Activated naive CD8-positive, alpha-beta T cell treated with anti-CD3 and anti-CD28 coated beads, Interleukin-2, amount 10 ng/mL, durations not matched to agents 7 days and 5 days (primary cell): Measurements from ENCODE around the gene TSHR. TPM values are rescaled to one million over a fixed set of nuclear protein-coding genes. Genes with fewer than 3 reads are reported as not detected.
"Not testable (repeated sequence)": the region's sequence is repeated elsewhere in the genome, so short reads cannot be mapped to it uniquely, and the experiment has no call there.

ENCODE experiments used
- ATAC-seq: fragments of 150-1000 bp; cut with Tn5 transposase; one replicate; pipeline ENCODE4 v1.10.0; 2021; ENCODE audit warnings: low read depth, moderate library complexity
- POLR2A ChIA-PET: fragments of 350-600 bp; sonication (Branson Sonifier 250); formaldehyde crosslinking; loops from one replicate; lab custom pipeline; 2021; ENCODE audit warnings: antibody characterized with exemption; lab: Charles Lee
- DNase-seq: peaks from one replicate; pipeline ENCODE4 v3.0.0; 2021
- H3K27ac Mint-ChIP-seq: one replicate; pipeline ENCODE4 v1.8.0; 2022; ENCODE audit warnings: mild to moderate bottlenecking, mixed read lengths
- H3K27me3 Mint-ChIP-seq: one replicate; pipeline ENCODE4 v1.8.0; 2022; ENCODE audit warnings: mild to moderate bottlenecking, moderate library complexity, mixed read lengths
- H3K36me3 Mint-ChIP-seq: one replicate; pipeline ENCODE4 v1.8.0; 2021; ENCODE audit warnings: mild to moderate bottlenecking, mixed read lengths
- H3K4me1 Mint-ChIP-seq: one replicate; pipeline ENCODE4 v1.8.0; 2021; ENCODE audit warnings: mixed read lengths
- H3K4me3 Mint-ChIP-seq: one replicate; pipeline ENCODE4 v1.8.0; 2022; ENCODE audit warnings: mild to moderate bottlenecking, moderate library complexity, mixed read lengths
- H3K9me3 Mint-ChIP-seq: one replicate; pipeline ENCODE4 v1.8.0; 2021; ENCODE audit warnings: mixed read lengths
- total RNA-seq, 2 experiments: library from RNA; stranded (reverse); gene quantifications; one replicate each; pipeline ENCODE4 v1.2.3, GENCODE V29; 2021

Gene TSHR
- under 1 TPM; 0.37 to 0.39 TPM for total RNA-seq

DNA sequence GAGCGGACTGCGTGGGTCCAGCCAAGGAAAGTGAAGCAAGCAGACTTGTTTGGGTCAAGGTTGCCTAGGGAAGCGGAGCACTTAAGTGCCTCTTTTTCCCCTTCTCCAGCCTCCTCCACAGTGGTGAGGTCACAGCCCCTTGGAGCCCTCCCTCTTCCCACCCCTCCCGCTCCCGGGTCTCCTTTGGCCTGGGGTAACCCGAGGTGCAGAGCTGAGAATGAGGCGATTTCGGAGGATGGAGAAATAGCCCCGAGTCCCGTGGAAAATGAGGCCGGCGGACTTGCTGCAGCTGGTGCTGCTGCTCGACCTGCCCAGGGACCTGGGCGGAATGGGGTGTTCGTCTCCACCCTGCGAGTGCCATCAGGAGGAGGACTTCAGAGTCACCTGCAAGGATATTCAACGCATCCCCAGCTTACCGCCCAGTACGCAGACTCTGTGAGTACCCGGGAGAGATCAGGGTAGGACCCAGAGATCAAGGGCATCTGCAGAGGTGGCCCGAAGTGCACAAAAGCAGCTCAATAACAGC is at the start of gene TSHR:
TSHR (plus strand) TSS at position 206 of the 526 bp plus-strand sequence; CDS start at position 266, 60 bp downstream.
- POLR2A ChIA-PET = interaction anchor here (0.6 to 1.1 kb wide), 2 partner anchors 11 to 263 kb away, joined by 3 read pairs; no protein-coding TSS in a partner anchor
- ATAC-seq (no peak), DNase-seq (peak; percentile 40)
- peak within 1 kb of the TSS; percentile 65 for H3K27ac Mint-ChIP-seq
- peaks cover 38% of the 10 kb centered on the region for H3K4me1 Mint-ChIP-seq
- H3K27me3 Mint-ChIP-seq = peaks cover 44% of the 10 kb centered on the region
- H3K36me3 Mint-ChIP-seq = peaks cover 6% of the 10 kb centered on the region
- H3K9me3 Mint-ChIP-seq = no peaks in the 10 kb centered on the region
- peak within 1 kb of the TSS; percentile 85 for H3K4me3 Mint-ChIP-seq

DNA sequence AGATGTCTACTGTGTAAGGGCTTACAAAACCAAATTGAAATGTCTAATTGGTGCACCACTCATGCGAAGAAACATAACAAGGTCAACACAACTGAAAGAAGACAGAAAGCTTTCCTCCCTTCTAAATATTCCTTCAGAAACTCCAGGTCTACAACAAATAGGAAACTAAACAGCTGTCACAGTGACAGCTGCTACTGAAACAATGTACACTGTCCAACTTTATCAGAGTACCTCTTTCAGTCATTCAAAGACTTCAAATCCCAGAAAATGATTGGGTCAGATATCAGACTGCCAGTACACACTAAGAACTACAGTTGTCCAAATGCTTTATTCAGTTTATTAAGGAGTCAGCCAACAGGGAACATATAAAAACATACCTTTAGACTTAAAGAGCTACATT is 49.1 kb upstream of the TSHR start:
- POLR2A ChIA-PET = no interaction called here

DNA sequence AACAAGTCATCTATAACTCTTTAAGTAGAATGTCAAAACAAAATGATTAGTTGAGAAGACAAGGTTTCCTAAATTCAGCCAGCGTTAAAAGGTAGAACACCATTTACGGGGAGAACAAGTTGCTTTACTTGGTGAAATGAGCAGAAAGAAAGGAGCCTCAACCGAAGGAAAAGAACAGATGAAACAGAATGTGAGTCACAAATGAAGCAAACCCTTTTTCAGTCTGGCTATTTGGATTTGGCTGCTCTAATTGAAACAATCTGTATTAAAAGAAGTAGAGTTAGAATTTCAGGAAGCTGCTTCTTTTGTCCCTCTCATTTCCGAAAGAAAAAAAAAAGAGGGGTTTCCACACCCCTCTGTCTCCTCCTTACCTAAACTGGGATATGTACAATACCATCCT is 48.5 kb upstream of the TSHR start:
- POLR2A ChIA-PET = no interaction called here
- Mint-ChIP-seq H3K4me1 (no peaks in the 10 kb centered on the region), H3K9me3 (no peaks in the 10 kb centered on the region), H3K4me3 (no peak overlapping the region), H3K27ac (no peak overlapping the region), H3K27me3 (no peaks in the 10 kb centered on the region), H3K36me3 (peaks cover 43% of the 10 kb centered on the region)
- DNase-seq (no peak), ATAC-seq (no peak)

More for the DNA sequence above, 49.1 kb upstream of the TSHR start:
- Mint-ChIP-seq H3K36me3 (peaks cover 46% of the 10 kb centered on the region), H3K9me3 (peaks cover 1% of the 10 kb centered on the region), H3K27ac (no peak overlapping the region), H3K27me3 (no peaks in the 10 kb centered on the region), H3K4me1 (peaks cover 2% of the 10 kb centered on the region), H3K4me3 (no peak overlapping the region)
- no peak for ATAC-seq
- DNase-seq = no peak

DNA sequence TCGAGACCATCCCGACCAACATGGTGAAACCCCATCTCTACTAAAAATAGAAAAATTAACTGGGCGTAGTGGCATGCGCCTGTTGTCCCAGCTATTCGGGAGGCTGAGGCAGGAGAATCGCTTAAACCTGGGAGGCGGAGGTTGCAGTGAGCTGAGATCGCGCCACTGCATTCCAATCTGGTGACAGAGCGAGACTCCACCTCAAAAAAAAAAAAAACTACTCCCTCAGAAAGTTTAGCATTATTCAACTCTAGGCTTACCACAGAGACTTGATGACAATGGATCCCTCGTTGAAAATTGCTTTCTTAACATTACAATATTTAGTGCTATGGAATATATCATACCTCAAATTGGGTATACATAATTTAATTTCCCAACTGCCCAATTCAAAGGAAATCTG is 43.4 kb upstream of the TSHR start:
- POLR2A ChIA-PET = interaction anchor here (0.8 kb wide), 1 partner anchor 13 kb away, joined by 3 read pairs; no protein-coding TSS in a partner anchor
- not testable (repeated sequence) for H3K27ac Mint-ChIP-seq, H3K4me3 Mint-ChIP-seq, H3K27me3 Mint-ChIP-seq, H3K4me1 Mint-ChIP-seq, ATAC-seq, DNase-seq, H3K9me3 Mint-ChIP-seq
- peaks cover 45% of the 10 kb centered on the region for H3K36me3 Mint-ChIP-seq

DNA sequence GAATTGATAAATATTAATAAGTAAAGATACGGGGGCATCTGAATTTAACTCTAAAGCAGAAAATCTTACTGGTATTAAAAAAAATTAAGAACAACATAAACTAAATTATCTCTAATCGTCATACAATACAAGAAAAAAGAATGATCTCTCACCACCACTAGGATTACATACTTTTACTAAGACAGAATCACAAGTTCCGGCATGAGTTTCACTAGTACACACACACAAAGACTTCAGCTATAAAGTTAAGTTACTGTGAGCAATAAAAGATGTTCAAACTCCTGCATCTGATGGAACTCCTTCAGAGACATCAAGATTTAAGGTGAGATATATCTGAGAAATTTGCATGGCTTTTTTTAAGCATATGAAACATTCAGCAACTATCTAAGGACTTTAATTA is 35.8 kb upstream of the TSHR start:
- Mint-ChIP-seq H3K4me3 (no peak overlapping the region), H3K27me3 (no peaks in the 10 kb centered on the region), H3K36me3 (peaks cover 36% of the 10 kb centered on the region), H3K4me1 (peaks cover 7% of the 10 kb centered on the region), H3K9me3 (no peaks in the 10 kb centered on the region), H3K27ac (no peak overlapping the region)
- no peak for ATAC-seq
- POLR2A ChIA-PET = no interaction called here
- DNase-seq = no peak

DNA sequence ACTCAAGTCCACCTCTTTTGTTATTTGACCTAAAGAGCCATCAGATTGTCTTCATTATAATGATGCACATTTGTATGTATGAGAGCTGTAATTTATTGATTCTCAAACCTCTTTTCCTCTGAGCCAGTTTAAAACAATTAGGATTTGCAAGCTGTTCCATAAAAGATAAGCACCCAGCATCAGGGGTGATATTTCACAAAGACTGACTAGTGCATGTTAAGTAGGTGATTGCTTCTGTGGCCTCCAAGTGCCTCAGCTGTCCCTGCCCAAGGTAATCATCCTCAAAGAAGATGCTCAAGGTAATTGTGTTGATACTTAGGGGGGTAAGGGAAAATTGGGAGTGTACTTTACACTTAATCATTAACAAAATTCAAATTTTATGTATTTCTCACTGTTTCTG is 32.1 kb upstream of the TSHR start:
- no peak for DNase-seq
- Mint-ChIP-seq H3K27ac (no peak overlapping the region), H3K27me3 (no peaks in the 10 kb centered on the region), H3K4me3 (no peak overlapping the region), H3K4me1 (peaks cover 29% of the 10 kb centered on the region), H3K9me3 (peaks cover 5% of the 10 kb centered on the region), H3K36me3 (peaks cover 45% of the 10 kb centered on the region)
- no peak for ATAC-seq
- POLR2A ChIA-PET = no interaction called here

DNA sequence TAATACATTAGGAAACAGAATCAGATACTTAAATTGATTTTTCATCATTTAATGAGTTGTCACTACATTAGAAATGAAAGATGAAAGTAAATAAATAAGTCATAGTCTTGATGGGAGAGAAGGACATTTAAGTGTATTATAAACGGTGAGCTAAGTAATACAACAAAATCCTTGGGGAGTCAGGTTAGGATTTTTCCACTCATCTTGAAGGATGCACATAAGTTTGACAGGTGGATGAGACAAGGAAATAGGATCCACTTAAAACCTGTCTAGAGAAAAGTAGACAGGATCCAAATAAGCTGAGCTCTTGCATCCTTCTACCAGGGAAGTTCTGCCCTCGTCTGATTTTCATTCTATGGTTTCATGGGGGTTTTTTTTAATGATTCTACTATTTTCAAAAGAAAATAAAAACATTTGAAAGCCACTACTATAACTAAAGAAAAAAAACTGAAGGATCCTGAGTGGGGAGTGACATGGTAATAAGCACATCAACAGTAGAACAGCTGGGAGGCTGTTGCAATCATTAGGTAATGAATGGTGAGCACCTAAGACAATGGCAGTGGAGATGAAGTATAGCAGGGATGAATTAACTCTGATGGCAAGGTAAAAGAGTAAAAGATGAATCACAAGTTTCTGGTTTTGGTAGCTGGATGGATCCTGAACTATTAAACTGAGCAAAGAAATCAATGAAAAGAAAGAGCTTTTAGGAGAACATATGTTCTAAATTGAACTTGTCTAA is 30.9 kb upstream of the TSHR start:
- POLR2A ChIA-PET = no interaction called here
- Mint-ChIP-seq H3K4me3 (no peak overlapping the region), H3K27me3 (no peaks in the 10 kb centered on the region), H3K36me3 (peaks cover 55% of the 10 kb centered on the region), H3K4me1 (peaks cover 31% of the 10 kb centered on the region), H3K9me3 (peaks cover 13% of the 10 kb centered on the region), H3K27ac (peak overlapping the region; percentile 11)
- ATAC-seq (no peak), DNase-seq (no peak)

DNA sequence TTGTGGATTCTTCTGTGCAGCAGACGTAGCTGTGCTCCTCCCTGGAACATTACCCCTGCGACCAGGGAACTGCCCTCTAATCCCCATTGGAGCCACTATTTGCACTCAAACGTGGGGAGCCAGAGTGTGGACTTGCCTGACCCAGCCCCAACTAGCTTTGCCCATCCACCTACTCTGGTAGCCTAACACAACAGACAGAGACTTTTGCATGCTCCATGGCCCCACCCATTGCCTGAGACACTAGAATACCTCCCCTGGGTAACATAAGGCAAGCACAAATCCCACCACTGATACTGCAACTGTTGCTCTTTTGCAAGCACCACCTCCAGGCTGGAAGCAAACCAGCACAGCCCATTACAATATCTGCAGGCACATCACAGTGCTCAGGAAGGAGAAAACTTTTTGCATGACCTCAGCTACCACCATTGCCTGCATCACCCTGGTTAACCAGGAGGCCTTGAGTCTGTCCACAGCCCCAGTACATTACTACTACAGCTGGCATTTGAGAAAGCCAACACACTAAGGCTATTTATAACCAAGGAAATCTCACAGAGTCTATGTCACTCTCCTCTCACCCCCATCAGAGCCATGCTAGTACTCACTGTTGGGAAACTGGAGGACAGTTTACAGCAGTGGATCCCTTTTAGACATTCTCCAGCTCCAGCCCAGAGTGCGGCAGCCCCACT is 28.9 kb upstream of the TSHR start:
- no peak overlapping the region for H3K4me3 Mint-ChIP-seq
- no peaks in the 10 kb centered on the region for H3K27me3 Mint-ChIP-seq
- ATAC-seq (no peak), DNase-seq (no peak)
- POLR2A ChIA-PET = interaction anchor here (0.6 kb wide), 1 partner anchor 139 kb away, joined by 5 read pairs; no protein-coding TSS in a partner anchor
- no peak overlapping the region for H3K27ac Mint-ChIP-seq
- H3K9me3 Mint-ChIP-seq = peaks cover 13% of the 10 kb centered on the region
- peaks cover 63% of the 10 kb centered on the region for H3K36me3 Mint-ChIP-seq
- peaks cover 47% of the 10 kb centered on the region for H3K4me1 Mint-ChIP-seq

DNA sequence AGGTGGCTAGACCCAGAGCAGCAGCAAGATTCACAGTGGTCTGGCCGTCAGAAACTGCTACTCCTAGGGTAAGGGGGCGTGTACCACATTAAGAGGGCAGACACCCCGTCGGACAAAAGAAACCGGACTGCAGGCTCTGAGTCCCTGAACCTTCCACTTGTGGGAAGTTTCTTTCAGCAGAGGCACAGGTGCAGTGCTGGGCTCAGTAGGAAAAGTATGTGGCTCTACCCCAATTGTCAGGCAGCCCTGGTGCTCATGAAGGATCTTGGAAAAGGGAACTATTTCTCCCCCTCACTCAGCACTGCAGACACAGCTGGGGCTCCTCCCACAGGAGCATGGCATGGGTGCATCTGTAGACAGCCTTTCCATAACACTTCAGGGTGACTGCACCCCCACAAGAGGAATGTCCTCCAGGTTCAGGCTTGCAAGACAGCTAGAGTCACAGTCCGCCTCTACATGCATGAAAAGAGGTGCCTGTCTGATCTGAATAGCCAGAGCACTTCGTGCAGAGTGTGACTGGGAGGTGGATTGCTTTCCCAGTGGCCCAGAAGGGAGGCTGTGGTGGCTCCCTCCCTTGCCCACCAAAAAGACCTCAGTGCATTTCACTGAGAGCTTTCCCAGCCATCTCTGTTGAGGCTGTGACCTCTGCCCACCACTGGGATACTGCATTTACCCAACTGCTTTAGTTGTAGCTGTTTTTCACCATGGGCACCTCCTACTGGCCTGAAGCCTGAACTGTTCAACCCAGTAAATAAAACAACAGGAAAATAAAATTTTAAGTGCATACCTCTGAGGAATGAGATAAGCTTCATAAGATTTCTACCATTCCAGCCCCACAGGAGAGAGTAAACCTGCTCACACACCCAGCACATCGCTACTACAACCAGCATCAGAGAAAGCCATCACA is 28.1 kb upstream of the TSHR start:
- Mint-ChIP-seq H3K27ac (no peak overlapping the region), H3K9me3 (peaks cover 13% of the 10 kb centered on the region), H3K27me3 (no peaks in the 10 kb centered on the region), H3K4me1 (peaks cover 52% of the 10 kb centered on the region), H3K36me3 (peaks cover 68% of the 10 kb centered on the region), H3K4me3 (no peak overlapping the region)
- no peak for DNase-seq
- POLR2A ChIA-PET = no interaction called here
- no peak for ATAC-seq

DNA sequence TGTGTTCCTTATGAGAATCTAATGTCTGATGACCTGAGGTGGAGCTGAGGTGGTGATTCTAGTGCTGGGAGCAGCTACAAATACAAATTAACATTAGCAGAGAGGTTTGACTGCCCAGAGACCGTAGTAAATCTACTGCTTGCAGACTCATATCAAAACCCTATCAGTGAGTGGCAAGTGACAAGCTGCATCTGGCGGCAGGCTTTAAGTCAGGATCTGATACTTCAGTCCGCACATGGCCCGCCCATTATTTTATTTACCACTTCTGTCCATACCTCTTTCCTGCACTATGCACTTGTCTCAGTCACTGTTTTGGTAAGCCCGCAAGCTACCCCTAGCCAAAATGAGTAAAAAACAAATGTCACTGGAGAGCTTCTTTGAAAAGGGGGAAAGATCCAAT is 25.3 kb upstream of the TSHR start:
- peaks cover 10% of the 10 kb centered on the region for H3K9me3 Mint-ChIP-seq
- ATAC-seq (no peak), DNase-seq (no peak)
- peaks cover 71% of the 10 kb centered on the region for H3K36me3 Mint-ChIP-seq
- H3K27me3 Mint-ChIP-seq = no peaks in the 10 kb centered on the region
- POLR2A ChIA-PET = interaction anchor here (1.0 to 3.1 kb wide), 3 partner anchors 12 to 291 kb away, joined by 3 to 25 read pairs (median 3); partner anchors contain the start of genes CEP128 and GTF2A1
- H3K4me3 Mint-ChIP-seq = peak overlapping the region; percentile 64
- peak overlapping the region; percentile 87 for H3K27ac Mint-ChIP-seq
- peaks cover 62% of the 10 kb centered on the region for H3K4me1 Mint-ChIP-seq

DNA sequence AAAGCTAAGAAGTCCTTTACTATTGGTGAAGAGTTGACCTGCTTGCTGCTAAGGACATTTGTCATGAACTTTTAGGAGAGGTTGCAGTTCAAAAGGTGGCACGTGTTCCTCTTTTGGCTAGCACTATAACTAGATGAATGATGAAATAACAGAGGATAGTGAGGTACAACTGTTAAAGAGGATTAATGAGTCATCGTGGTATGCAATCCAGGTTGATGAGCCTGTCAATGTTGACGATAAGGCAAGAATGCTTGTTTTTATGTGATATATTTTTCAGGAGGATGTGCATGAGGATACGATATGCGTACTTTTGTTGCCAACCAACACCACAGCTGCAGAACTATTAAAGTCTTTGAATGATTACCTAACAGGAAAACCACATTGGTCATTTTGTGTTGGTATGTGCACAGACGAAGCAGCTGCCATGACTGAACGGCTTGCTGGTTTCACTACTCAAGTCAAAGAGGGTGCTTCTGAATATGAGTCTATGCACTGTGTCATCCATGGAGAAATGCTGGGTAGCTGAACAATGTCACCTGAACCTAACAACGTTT is 24.5 kb upstream of the TSHR start:
- POLR2A ChIA-PET = interaction anchor here (1.0 to 3.1 kb wide), 4 partner anchors 9 to 290 kb away, joined by 3 to 25 read pairs (median 4); partner anchors contain the start of genes CEP128 and GTF2A1
- peaks cover 56% of the 10 kb centered on the region for H3K4me1 Mint-ChIP-seq
- no peaks in the 10 kb centered on the region for H3K27me3 Mint-ChIP-seq
- H3K4me3 Mint-ChIP-seq = peak overlapping the region; percentile 64
- peaks cover 66% of the 10 kb centered on the region for H3K36me3 Mint-ChIP-seq
- ATAC-seq = peak; percentile 97
- no peak for DNase-seq
- peak overlapping the region; percentile 87 for H3K27ac Mint-ChIP-seq
- H3K9me3 Mint-ChIP-seq = peaks cover 10% of the 10 kb centered on the region

DNA sequence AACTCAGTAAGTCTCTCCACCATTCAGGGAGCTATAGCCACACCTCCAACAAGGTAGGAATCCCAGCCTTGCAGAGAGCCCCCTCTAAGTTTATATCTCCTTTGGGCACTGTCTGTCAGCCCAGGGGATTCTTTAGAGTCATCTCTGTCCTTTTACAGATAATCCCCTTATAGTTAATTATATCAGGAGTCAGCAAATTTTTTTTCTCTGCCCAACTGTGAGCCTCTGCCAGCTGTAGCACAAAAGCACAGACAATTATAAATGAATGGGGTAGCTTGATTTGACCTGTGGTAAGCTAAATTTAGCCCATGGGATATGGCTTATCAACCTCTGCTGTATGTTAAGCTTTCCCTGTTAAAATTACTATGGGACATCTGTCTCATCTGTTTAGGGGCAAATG is 22.1 kb upstream of the TSHR start:
- peaks cover 44% of the 10 kb centered on the region for H3K4me1 Mint-ChIP-seq
- peak overlapping the region; percentile 2 for H3K27ac Mint-ChIP-seq

More for the DNA sequence above, 22.1 kb upstream of the TSHR start:
- POLR2A ChIA-PET = interaction anchor here (0.6 kb wide), 1 partner anchor 24 kb away, joined by 3 read pairs; no protein-coding TSS in a partner anchor
- Mint-ChIP-seq H3K27me3 (no peaks in the 10 kb centered on the region), H3K4me3 (no peak overlapping the region), H3K36me3 (peaks cover 53% of the 10 kb centered on the region), H3K9me3 (peaks cover 8% of the 10 kb centered on the region)
- no peak for ATAC-seq
- no peak for DNase-seq
